Esophagus squamous epithelium (tissue), 4 donors: Measurements from ENCODE around the gene PLAAT4.

Experiments
- POLR2A ChIP-seq, 4 donors: fragments of 450-650 bp; IDR thresholded peaks; one replicate each; pipeline ENCODE4 v1.6.1; 2017; ENCODE audit warnings: antibody characterized with exemption in 4 of 4, mild to moderate bottlenecking in 4 of 4, moderate library complexity in 3 of 4
- TF ChIP-seq, protein P1 (sequence below), 6 experiments: fragments of 450-650 bp in 4 of 6; fragments of 200-600 bp in 2 of 6; sonication (generic) in 2 of 6; IDR thresholded peaks; one replicate each; pipeline ENCODE4 v1.5.1; 2016 to 2019; ENCODE audit warnings: antibody characterized with exemption in 6 of 6, mild to moderate bottlenecking in 4 of 6, moderate library complexity in 4 of 6

DNA sequence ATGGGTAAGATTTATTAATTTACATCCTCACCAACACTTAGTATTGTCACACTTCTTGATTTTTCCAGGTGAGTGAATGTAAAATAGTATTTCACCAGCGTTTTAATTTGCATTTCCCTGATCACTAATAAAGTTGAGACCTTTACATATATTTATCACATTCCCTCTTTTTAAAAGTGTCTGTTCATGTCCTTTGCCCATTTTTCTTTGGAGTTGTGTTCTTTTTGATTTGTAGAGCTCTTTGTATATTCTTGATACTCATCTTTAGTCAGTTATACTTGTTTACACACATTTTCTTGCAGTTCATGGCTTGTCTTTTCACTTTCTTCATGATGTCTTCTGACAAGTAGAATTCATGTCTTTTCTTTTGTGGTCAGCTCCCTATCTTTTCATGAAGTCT is 43.5 kb upstream of the PLAAT4 start:
- TF ChIP-seq, protein P1, sequence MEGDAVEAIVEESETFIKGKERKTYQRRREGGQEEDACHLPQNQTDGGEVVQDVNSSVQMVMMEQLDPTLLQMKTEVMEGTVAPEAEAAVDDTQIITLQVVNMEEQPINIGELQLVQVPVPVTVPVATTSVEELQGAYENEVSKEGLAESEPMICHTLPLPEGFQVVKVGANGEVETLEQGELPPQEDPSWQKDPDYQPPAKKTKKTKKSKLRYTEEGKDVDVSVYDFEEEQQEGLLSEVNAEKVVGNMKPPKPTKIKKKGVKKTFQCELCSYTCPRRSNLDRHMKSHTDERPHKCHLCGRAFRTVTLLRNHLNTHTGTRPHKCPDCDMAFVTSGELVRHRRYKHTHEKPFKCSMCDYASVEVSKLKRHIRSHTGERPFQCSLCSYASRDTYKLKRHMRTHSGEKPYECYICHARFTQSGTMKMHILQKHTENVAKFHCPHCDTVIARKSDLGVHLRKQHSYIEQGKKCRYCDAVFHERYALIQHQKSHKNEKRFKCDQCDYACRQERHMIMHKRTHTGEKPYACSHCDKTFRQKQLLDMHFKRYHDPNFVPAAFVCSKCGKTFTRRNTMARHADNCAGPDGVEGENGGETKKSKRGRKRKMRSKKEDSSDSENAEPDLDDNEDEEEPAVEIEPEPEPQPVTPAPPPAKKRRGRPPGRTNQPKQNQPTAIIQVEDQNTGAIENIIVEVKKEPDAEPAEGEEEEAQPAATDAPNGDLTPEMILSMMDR (IDR thresholded peaks at IDR 0.05), result no peak
- TF ChIP-seq POLR2A (IDR thresholded peaks at IDR 0.05), result no peak
